Stomach smooth muscle (tissue), 2 donors: ENCODE measurements around the gene IKZF1.

Source experiments
- H3K27ac ChIP-seq: one replicate; pipeline ENCODE4 v1.7.0; 2013; ENCODE audit warnings: mild to moderate bottlenecking, low read length, inconsistent platforms
- H3K27me3 ChIP-seq, 2 donors: one replicate each; pipeline ENCODE4 v1.7.0; 2013; ENCODE audit warnings: low read length in 2 of 2; ENCODE audit not compliant: insufficient read depth in 2 of 2, control insufficient read depth in 1 of 2
- H3K36me3 ChIP-seq, 2 donors: one replicate each; pipeline ENCODE4 v1.7.0; 2013; ENCODE audit warnings: low read length in 2 of 2; ENCODE audit not compliant: control insufficient read depth in 2 of 2, insufficient read depth in 2 of 2
- H3K4me1 ChIP-seq: one replicate; pipeline ENCODE4 v1.7.0; 2013; ENCODE audit warnings: low read length; ENCODE audit not compliant: control insufficient read depth, insufficient read depth
- H3K4me3 ChIP-seq, 2 donors: one replicate each; pipeline ENCODE4 v1.7.0; 2013; ENCODE audit warnings: low read length in 2 of 2
- H3K9ac ChIP-seq, 2 donors: one replicate each; pipeline ENCODE4 v1.7.0; 2013; ENCODE audit warnings: low read length in 2 of 2, mild to moderate bottlenecking in 1 of 2
- H3K9me3 ChIP-seq, 2 donors: one replicate each; pipeline ENCODE4 v1.7.0; 2013; ENCODE audit warnings: low read length in 2 of 2; ENCODE audit not compliant: control insufficient read depth in 2 of 2
- donor health status: healthy.
- donor health status: Pancreatic carcinoma.

The IKZF1 gene

GRCh38 chr7:50304129-50304910, at the start of gene IKZF1:
IKZF1 (plus strand) TSS chr7:50304716; CDS start chr7:50319062, 14,346 bp downstream.
- Histone ChIP-seq H3K4me3 (peak within 1 kb of the TSS; percentile 35 to 47), H3K9me3 (no peaks in the 10 kb centered on the region), H3K9ac (no peak within 1 kb of the TSS), H3K36me3 (no peaks in the 10 kb centered on the region), H3K27ac (no peak within 1 kb of the TSS), H3K4me1 (peaks cover 3% of the 10 kb centered on the region), H3K27me3 (peaks cover 22% of the 10 kb centered on the region in 2 donors)

DNA sequence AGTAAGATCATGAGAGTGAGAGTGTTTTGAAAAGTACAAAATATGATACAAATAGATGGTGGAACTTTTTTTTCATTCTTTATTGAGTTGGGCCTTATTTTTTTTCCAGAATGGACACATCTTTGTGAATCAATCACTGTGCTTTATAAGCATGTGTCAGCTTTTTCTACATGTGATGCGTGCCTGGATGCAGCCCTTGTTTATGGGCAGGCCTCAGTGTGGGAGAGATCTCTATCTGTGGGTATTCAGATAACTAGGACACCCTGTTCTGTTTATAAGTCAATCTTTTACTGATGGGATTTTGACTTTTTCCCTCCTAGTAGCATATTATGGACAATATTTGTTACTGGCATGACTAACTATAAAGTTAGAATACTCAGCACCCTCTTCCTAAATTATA, 42.9 kb upstream of the IKZF1 start:
- Histone ChIP-seq H3K27ac (no peak overlapping the region), H3K4me1 (no peaks in the 10 kb centered on the region), H3K9me3 (no peaks in the 10 kb centered on the region), H3K9ac (no peak overlapping the region), H3K27me3 (no peaks in the 10 kb centered on the region), H3K36me3 (no peaks in the 10 kb centered on the region), H3K4me3 (no peak overlapping the region)

DNA sequence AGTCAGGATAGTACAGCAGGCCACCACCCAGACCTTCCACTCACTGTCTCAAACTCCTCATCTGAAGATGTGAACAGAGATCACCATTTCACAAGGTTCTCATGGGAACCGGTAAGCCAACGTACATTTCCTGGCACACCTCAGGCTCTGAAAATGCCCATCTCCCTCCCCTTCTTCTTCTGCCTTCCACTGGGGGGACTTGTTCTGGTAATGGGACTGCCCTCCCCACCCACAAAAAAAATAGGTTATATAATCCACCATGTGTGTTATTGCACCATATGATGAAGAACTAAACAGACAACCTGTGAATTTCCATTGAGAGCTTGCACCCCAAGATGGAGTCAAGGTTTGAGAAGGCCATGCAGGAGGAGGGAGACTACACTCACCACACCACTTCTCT, 42.1 kb upstream of the IKZF1 start:
- H3K4me1 ChIP-seq, result no peaks in the 10 kb centered on the region
- H3K9me3 ChIP-seq, result no peaks in the 10 kb centered on the region
- H3K9ac ChIP-seq, result no peak overlapping the region
- H3K4me3 ChIP-seq, result no peak overlapping the region
- H3K36me3 ChIP-seq, result no peaks in the 10 kb centered on the region
- H3K27me3 ChIP-seq, result no peaks in the 10 kb centered on the region
- no peak overlapping the region for H3K27ac ChIP-seq

DNA sequence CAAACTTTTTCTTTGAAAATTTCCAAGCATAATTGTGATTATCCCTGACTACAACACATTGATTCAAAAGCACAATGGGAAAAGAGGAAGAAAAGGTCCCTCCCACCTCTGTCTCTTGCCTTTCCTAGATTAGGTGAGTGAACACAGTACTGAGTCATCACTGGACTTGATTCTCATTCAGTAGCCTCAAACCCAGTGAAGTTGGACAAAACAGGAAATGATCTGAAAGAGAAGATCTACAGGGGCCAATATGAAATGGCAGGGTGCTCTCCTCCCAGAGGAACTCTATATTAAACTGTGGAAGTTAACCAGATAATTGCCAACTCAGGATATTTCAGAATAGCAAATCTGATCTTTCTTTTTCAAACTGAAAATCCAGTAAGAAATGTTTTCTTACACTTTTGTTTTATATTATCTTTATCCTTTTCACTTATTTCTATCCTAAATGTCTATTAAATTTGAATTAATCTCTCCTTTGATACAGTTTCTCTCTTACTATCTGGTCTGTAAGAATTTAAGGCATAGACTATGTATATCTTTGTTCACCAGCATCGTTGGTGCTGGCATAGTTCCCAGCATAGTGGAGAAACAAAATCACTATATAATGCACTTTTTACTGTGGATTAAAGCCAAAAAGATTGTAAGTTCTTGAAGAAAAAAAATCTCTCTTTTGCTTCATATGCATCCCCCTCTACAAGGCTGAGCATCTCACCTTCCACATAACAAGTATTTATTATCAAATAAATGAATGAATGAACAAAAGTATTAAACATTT, 41.4 kb upstream of the IKZF1 start:
- Histone ChIP-seq H3K9ac (no peak overlapping the region), H3K27me3 (no peaks in the 10 kb centered on the region), H3K27ac (no peak overlapping the region), H3K4me1 (no peaks in the 10 kb centered on the region), H3K9me3 (no peaks in the 10 kb centered on the region), H3K36me3 (no peaks in the 10 kb centered on the region), H3K4me3 (no peak overlapping the region)

- Histone ChIP-seq H3K27me3 (no peaks in the 10 kb centered on the region), H3K4me3 (no peak overlapping the region), H3K9me3 (no peaks in the 10 kb centered on the region), H3K36me3 (no peaks in the 10 kb centered on the region), H3K27ac (no peak overlapping the region), H3K9ac (no peak overlapping the region), H3K4me1 (no peaks in the 10 kb centered on the region)
Measured at GRCh38 chr7:50264908-50265307, 39.6 kb upstream of the IKZF1 start.

- Histone ChIP-seq H3K9ac (no peak overlapping the region), H3K27ac (no peak overlapping the region), H3K9me3 (no peaks in the 10 kb centered on the region), H3K27me3 (no peaks in the 10 kb centered on the region), H3K4me1 (no peaks in the 10 kb centered on the region), H3K4me3 (no peak overlapping the region), H3K36me3 (no peaks in the 10 kb centered on the region)
Measured at GRCh38 chr7:50265968-50266634, 38.4 kb upstream of the IKZF1 start.

- Histone ChIP-seq H3K9me3 (no peaks in the 10 kb centered on the region), H3K4me1 (no peaks in the 10 kb centered on the region), H3K27me3 (no peaks in the 10 kb centered on the region), H3K36me3 (no peaks in the 10 kb centered on the region), H3K27ac (no peak overlapping the region), H3K9ac (no peak overlapping the region), H3K4me3 (no peak overlapping the region)
Measured at GRCh38 chr7:50266635-50267386, 37.7 kb upstream of the IKZF1 start.

GRCh38 chr7:50267525-50268041, 36.9 kb upstream of the IKZF1 start:
- H3K9me3 ChIP-seq, result no peaks in the 10 kb centered on the region
- no peak overlapping the region for H3K4me3 ChIP-seq
- H3K27ac ChIP-seq, result no peak overlapping the region
- H3K36me3 ChIP-seq, result no peaks in the 10 kb centered on the region
- no peaks in the 10 kb centered on the region for H3K27me3 ChIP-seq
- H3K4me1 ChIP-seq, result no peaks in the 10 kb centered on the region
- no peak overlapping the region for H3K9ac ChIP-seq

DNA sequence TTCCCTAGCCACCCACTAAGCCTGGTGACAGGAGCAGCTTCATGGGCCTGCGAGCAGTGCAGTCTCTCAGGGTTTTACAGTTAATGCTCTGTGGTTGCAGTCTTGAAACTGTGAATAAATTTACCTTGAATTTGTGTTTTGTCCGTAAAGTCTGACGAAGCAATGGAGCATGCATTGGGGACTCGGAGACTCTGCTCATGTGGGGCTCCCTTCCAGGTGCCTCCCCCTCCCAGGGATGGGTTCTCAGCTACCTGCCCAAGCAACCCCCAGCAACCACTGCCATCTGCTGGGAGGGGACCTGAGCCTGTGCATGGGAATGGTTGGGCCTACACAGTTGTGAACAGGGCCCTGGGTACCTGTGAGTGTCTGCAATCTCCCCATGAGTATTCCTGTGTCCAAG, 36.3 kb upstream of the IKZF1 start:
- Histone ChIP-seq H3K4me3 (no peak overlapping the region), H3K9me3 (no peaks in the 10 kb centered on the region), H3K27ac (no peak overlapping the region), H3K36me3 (no peaks in the 10 kb centered on the region), H3K4me1 (no peaks in the 10 kb centered on the region), H3K27me3 (no peaks in the 10 kb centered on the region), H3K9ac (no peak overlapping the region)

DNA sequence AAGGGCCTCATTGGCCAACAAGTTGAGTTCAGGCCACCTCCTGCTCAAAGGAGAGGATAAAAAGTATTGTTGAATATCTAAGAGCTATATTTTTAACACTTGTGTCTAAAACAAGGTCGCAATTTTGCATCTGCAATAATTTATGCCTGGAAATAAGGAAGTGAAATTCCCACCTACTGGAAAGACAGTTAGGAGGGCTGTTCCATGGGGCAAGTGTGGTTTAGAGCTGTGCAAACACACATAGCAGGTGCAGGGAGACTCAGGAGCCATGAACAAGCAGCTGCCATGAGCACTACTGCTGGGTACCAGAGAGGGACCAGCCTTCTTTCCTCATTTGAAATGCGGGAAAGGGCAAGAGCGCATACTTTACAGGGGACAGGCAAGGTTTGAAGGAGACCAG, 35.5 kb upstream of the IKZF1 start:
- Histone ChIP-seq H3K36me3 (no peaks in the 10 kb centered on the region), H3K4me1 (no peaks in the 10 kb centered on the region), H3K27me3 (no peaks in the 10 kb centered on the region), H3K9ac (no peak overlapping the region), H3K4me3 (no peak overlapping the region), H3K9me3 (no peaks in the 10 kb centered on the region), H3K27ac (no peak overlapping the region)
